PFSK-1 (cell line): ENCODE measurements around the gene NARS2.

ENCODE experiments used
- FOXP2 ChIP-seq: optimal IDR thresholded peaks from 2 replicates; pipeline ENCODE3; 2011; ENCODE audit warnings: borderline replicate concordance, control low read depth, inconsistent platforms; ENCODE audit not compliant: insufficient read depth; ENCODE audit errors: extremely low read length, extremely low read depth
- POLR2AphosphoS5 ChIP-seq: IDR thresholded peaks from 2 replicates; pipeline ENCODE4 v1.6.1; 2012; ENCODE audit warnings: low read depth, mild to moderate bottlenecking, control low read depth, low read length, moderate library complexity
- REST ChIP-seq, 2 experiments: IDR thresholded peaks; 2 replicates each; pipeline versions ENCODE4 v1.6.1 to v1.8.0; 2011 to 2012; ENCODE audit warnings: low read depth in 2 of 2, low read length in 2 of 2, control low read depth in 1 of 2, inconsistent platforms in 1 of 2, mild to moderate bottlenecking in 1 of 2, moderate library complexity in 1 of 2; ENCODE audit not compliant: insufficient read depth in 1 of 2
- SIN3A ChIP-seq: IDR thresholded peaks from 2 replicates; pipeline ENCODE4 v1.6.1; 2012; ENCODE audit warnings: mild to moderate bottlenecking, low read length, moderate library complexity, borderline replicate concordance; ENCODE audit not compliant: insufficient read depth
- TAF1 ChIP-seq: IDR thresholded peaks from 2 replicates; pipeline ENCODE4 v1.6.1; 2012; ENCODE audit warnings: low read length, control low read depth, borderline replicate concordance; ENCODE audit not compliant: insufficient read depth

NARS2 gene

GRCh38 chr11:78516281-78516680 lies 58.4 kb downstream of the NARS2 start:
- TF ChIP-seq REST (IDR thresholded peaks at IDR 0.05; ENCODE audit: insufficient read depth in 1 of 2, low read depth in 2 of 2, low read length in 2 of 2), result no peak
- no peak for TF ChIP-seq POLR2AphosphoS5
- no peak for TF ChIP-seq FOXP2
- TF ChIP-seq TAF1, result no peak
- no peak for TF ChIP-seq SIN3A

GRCh38 chr11:78514922-78515502 lies 59.7 kb downstream of the NARS2 start:
- TF ChIP-seq SIN3A, result no peak
- no peak for TF ChIP-seq REST (IDR thresholded peaks at IDR 0.05; ENCODE audit: insufficient read depth in 1 of 2, low read depth in 2 of 2, low read length in 2 of 2)
- no peak for TF ChIP-seq FOXP2
- no peak for TF ChIP-seq POLR2AphosphoS5
- no peak for TF ChIP-seq TAF1

- TF ChIP-seq FOXP2 (no peak), TAF1 (no peak), SIN3A (no peak), REST (IDR thresholded peaks at IDR 0.05; ENCODE audit: insufficient read depth in 1 of 2, low read depth in 2 of 2, low read length in 2 of 2) (no peak), POLR2AphosphoS5 (no peak)
These were observed 64.1 kb downstream of the NARS2 start for GRCh38 chr11:78510597-78510996.

- no peak for TF ChIP-seq TAF1
- no peak for TF ChIP-seq POLR2AphosphoS5
- no peak for TF ChIP-seq FOXP2
- no peak for TF ChIP-seq SIN3A
- TF ChIP-seq REST (IDR thresholded peaks at IDR 0.05; ENCODE audit: insufficient read depth in 1 of 2, low read depth in 2 of 2, low read length in 2 of 2), result no peak
These were observed 64.6 kb downstream of the NARS2 start for GRCh38 chr11:78510025-78510596.

- TF ChIP-seq FOXP2 (no peak), TAF1 (no peak), SIN3A (no peak), POLR2AphosphoS5 (no peak), REST (IDR thresholded peaks at IDR 0.05; ENCODE audit: insufficient read depth in 1 of 2, low read depth in 2 of 2, low read length in 2 of 2) (no peak)
These were observed 70.0 kb downstream of the NARS2 start for GRCh38 chr11:78504708-78505107.
